ENCODE data around the gene GSG1L.

The GSG1L gene

DNA sequence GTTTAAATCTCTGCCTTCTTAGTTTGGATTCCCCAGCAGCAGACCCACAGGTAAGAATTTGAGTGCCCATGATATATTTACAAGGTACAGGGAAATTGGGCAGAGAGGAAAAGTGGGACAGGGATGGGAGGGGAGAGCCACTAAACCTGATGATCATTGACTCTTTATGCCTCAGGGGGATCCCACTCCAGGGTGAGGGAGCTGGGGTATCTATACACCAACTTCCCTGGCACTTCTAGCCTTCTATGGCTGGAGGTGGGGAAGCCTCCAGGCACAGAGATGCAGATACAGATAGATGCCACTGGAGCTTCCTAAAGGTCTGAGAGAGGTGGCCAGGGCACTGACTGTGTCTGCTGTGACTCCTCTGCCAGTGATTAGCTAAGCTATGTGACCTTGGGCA, 257.1 kb downstream of the GSG1L start:
- DNase-seq = no peak

DNA sequence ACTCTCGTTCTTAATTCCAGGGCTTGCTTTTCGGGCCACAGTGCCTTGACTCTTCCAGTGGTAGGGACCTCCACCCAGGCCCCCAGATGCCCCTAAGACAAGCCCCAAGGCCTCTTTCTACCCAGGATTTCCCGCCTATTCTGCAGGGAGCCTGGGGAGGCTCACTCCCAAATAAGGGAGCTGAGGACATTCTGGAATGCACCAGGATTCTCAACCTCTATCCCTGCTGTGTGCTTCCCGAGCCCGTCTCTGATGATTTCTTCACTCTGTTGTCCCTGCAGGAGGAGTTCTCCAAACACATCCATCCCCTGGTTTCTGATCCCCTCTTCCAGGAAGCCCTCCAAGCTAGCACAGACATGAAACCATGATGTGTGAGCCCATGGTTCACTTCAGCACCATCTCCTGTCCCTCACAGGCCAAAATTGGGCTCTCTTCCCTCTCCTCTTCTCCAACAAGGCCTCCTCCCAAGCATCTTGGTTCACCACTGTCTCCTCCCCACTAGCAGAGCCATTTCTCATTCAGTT, 257.6 kb downstream of the GSG1L start:
- DNase-seq = no peak

DNA sequence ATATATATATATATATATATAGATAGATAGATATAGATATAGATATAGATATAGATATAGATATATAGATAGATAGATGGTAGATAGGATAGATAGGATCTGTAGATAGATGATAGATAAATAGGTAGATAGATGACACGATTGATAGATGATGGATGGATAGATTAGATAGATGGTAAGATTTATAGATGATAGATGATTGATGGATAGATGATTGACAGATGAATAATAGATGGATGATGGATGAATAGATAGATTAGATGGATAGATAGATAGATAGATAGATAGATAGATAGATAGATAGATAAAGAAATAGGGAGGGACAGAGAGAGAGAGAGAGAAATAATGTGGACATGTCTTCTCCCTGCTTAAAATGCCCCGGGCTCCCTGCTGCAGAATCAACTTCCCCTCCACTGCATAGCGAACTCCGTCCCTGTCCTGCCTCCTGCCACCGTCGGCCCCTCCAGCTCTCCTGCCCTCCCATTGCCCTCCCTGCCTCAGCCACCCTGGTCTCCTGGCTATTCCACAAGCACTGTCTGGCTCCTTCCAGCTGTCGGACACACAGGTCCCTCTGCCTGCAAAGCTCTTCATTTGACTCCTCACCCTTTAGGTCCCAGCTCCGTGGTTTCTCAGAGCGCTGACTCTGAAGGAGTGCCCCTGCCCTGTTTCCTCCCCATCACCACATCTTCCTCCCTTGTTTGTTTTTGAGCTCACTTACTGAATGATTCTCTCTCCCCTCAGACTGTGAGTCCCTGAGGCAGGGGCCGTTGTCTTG, 259.6 kb downstream of the GSG1L start:
- DNase-seq = no peak

DNA sequence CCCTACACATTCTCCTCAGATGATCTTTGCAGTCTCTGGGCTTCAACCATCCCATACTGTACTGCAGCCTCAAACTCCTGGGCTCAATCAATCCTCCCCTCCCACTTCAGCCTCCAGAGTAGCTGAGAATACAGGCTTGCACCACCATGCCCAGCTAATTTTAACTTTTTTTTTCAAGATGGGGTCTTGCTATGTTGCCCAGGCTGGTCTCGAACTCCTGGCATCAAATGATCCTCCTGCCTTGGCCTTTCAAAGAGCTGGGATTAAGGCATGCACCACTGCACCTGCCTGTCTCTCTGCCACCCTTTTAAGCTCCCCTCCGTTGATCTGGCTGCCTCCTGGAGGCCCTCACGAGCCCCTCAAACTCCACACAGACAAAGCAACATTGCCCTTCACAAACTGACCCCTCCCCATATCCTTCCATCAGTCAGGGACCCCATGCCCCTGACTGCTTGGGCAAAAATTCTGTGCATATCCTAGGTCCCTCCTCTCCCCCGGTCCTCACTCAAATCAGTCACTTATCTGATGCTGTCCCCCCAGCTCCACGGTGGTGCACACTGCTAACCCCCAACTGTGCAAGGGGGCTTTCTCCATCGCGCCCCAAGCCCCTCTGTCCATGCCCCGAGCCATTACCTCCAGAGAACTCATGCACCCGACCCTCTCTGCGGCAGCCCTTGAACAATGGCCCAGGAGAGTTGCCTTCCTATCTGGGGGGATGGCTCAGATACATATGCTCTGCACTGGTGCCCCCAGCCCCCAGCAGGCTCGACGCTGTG, 260.7 kb downstream of the GSG1L start:
- no peak for DNase-seq

DNA sequence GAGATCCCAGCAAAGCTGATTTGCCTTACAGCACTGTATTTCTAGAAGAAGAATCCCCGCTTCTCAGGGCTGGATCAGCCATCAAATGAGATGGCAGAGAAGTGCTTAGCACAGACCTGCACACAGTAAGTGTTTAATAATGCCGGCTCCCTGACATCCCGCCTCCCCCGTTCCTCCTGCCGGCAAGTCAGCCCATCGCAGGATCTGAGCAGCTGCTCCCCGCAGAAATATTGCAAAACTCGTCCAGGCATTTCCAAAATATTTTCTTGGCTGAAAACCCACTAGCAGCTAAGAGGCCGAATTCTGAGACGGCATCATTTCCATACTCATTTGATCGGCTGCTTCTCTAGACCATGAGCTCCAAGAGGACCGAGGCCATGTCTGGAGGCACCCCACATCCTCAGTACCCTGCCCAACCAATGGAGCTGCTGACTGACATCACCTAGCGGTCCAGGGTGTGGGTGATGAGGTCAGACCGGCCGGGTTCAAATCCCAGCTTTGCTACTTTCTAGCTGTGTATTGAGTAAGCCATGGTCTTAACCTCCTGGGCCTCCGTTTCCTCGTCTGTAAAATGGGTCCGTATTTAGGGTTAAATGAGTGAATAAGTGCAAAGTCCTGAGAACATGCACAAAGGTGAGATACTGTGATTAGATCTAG, 262.1 kb downstream of the GSG1L start:
- DNase-seq = no peak

DNA sequence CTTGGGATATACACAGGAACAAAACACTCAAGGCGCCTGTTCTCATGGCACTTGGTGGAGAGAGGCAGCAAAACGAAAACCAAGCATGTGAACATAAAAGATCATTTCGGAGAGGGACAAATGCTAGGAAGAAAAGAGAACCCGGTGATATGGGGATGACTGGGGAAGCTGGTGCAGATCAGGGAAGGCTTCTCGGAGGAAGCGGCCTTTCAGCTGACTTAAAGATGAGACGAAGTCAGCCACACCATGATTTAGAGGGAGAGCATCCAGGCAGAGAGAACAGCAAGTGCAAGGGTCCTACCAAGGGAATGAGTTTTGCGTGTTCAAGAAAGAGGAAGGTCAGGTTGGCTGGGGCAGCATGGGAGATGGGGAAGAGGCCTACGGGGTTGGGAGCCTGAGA, 262.7 kb downstream of the GSG1L start:
- no peak for DNase-seq

DNA sequence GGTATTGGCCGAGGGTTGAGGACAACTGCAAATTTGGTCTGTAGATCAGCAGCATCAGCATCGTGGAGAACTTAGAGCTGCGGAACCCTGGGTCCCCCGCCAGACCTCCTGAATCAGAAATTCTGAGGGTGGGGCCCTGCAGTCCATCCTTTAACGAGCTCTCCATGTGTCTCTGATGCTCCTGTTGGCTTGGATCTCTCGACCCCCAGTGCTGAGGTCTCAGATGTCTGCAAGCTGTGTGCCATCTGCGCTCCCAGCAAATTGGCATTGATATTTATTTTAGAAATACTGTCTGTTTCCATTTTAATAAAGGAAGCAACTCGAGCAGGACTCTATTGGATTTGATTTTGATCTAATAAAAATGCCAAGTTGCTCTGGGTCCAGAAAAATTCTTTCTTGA, 263.6 kb downstream of the GSG1L start:
- DNase-seq = no peak

DNA sequence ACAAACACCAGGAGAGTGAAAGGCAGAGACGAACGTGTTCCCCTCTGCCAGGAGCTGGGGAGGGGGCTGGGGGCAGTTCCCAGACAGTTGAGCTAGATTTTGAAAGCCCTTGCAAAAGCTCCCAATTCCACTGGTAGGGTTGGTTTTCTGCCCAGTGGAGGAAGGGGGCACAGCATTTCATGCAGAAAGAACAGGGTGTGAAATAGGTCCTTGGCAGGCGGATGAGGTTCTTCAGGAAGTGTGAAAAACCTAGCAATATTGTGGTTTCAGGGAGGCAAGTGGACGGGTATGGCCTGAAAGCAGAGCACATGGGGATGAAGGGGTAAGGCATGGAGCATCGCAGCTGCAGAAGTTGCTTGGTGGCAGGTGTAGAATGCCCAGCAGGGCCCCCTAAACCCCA, 265.3 kb downstream of the GSG1L start:
- no peak for DNase-seq

DNA sequence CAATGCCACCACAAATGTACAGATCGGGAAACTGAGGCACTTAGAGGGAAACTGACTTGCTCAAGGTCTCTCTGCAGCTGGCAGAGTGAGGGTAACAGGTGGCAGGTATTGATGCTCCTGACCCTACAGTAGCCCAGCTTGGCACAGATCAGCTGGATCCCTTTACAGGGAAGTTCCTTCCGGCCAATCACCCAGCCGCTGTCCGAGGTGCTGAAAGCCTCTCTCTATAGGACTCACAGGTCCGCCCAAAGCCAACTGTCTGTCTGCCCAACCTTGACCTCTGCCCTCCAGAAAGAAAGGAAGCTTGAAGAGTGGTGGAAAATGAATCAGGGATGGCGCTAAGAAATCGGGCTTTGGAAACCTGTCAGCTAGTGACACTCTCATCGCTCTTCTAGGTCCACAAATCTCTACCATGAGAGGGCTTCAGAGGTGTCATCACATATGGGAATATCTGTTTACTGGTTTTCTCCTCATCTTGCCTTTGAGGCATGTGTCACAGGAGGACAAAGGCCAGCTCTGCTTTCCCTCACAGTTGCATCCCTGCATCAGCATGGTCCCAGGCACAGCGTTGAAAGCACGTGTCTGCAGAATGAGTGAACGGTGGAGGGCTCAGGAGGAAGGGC, 267.4 kb downstream of the GSG1L start:
- no peak for DNase-seq

DNA sequence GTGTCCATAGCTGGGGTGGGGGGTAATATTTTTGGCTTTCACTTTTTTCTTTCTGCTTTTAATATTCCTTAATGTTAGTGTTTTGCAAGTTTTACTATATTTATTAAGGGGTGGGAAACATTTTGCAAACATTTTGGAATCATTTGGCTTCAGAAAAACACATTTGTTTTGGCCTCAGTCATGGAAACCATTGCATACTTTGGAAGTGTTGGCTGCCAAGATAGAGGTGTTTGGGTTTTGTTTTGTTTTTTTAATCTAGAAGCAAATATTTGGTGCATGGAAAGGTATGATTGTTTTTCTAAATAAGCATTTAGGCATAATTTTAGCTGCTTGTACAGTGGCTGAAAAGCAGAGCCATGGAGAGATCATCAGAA, 270.3 kb downstream of the GSG1L start:
- DNase-seq = no peak

DNA sequence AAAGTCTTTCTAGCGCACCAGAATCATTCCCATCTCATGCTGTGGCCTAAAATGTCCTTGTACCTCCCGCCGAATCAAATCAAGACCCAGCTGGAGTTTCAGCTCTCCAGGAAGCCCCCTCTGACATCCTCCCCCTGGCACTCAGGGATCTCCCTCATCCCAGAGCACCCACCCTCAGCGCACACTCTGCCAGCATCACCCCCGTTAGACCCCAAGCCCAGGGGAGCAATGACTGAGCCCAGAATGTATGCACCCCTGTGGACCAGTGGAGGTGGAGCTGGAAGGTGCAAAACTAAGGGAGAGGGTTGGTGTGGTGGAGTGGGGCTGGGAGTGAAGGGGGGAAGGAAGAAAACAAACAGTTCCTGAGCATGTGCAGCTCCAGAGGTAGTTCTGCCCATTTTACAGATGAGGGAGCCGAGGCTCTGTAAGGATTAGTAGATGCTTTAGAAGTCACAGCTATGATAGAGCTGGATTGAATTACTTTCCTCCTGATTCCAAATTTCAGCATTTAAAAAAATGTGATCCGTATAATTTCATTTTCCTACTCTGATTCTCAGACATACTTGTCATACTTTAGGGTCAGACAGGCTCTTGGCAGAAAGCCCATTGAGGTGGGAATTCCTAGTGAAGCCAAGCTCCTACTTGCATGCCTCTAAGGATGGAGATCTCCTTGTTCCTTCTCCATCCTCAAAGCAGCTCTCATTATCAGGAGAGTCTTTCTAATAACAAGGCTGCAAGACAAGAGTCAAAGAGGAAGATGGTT, 270.8 kb downstream of the GSG1L start:
- DNase-seq = no peak

DNA sequence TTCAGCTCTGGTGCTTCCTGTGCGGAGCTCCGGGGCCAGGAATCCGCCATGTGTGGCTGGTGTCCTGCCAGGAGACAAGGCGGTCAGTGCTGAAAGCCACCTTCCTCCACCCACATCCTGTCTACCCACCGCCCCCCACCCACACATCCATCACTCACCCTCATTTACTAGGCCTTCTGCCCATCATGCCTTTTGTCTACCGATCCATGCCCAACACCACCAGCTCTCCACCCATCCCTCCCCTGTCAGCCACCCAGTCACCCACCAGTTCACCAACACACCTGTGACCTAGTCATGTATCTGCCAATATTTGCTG, 272.2 kb downstream of the GSG1L start:
- DNase-seq = no peak

DNA sequence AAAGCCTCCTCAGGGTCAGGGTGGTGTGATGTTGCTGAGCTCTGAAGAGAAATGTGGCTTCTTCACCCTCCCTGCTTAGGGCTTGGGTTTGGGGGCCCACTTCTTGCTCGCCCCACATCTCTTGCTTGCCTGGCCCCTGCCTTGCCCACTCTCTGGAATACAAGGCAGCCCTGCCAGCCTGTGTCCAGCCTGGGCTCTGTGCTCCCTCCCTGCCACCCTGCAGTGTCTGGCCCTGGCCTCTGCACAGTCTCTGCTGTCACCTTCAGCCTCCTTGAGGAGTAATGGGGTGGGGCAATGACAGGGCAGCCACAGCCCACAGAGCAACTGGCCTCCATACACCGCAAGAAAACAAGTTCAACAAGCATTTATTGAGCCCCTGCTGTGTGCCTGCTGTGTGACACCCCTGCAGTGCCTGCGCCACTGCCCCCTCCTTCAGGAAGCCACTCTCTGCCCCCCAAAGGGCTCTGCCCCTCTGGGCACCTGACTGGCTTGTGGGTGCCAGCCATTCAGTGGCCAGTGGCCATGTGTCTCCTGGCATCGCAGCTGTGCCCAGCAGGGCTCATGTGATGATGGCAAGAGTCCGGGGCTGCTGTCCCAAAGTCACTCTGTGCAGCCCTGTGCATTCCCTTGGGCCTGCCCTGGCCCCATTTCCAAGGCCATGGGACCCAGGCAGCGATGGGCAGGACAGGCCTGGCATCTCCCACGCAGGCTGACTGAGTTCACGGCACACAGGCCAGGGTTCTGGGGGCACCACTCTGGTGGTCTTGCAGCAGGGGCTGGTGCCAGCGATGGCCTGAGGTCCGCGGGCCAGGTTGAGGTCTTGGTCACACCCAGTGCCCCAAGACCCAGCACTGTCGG, 272.7 kb downstream of the GSG1L start:
- no peak for DNase-seq

DNA sequence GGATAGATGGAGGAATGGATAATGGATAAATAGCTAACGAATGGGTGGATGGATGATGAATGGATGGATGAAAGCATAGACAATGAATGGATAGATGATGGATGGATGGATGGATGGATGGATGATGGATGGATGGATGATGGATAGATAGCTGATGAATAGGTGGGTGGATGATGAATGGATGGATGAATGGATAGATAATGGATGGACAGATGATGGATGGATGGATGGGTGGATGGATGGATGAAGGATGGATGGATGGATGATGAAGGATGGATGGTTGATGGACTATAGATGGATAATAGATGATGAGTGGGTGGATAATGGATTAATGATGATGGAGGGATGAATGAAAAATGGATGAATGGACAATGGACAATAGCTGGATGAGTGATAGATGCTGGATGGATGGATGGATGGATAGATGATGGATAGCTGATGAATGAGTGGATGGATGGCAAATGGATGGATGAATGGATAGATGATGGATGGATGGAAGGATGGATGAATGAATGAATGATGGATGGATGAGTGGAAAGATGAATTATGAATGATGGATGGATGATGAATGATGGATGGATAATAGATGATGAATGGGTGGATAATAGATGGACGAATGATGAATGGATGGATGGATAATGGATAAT, 273.8 kb downstream of the GSG1L start:
- no peak for DNase-seq

DNA sequence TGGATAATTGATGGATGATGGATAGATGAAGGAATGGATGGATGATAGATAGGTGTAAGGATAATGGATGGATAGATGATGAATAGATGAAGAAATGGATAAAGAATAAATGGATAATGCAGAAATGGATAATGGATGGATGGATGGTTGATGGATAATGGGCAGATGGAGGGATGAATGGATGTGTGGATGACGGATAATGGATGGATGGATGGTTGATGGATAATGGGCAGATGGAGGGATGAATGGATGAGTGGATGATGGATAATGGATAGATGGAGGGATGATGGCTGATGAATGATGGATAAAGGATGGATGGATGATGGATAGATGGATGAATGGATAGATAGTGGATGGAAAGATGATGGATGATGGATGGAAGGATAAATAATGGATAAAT, 274.4 kb downstream of the GSG1L start:
- DNase-seq = no peak

DNA sequence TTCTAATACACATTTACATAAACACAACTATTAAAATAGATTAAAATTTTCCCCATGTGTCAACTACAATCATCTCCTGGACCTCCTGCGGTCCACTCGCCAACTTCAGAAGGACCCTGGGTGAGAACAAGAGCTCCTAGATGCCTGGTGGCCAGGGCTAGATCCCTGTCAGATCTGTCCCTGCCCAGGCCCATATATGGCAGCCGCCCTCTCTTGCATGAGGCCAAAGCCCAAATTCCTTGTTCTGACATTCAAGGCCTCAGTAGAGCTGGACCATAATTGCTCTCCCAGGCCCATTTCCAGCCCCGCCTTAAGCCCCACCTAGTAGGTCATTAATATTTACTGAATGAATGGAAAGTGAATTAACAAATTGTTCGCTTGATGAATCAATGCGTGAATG, 275.8 kb downstream of the GSG1L start:
- no peak for DNase-seq

DNA sequence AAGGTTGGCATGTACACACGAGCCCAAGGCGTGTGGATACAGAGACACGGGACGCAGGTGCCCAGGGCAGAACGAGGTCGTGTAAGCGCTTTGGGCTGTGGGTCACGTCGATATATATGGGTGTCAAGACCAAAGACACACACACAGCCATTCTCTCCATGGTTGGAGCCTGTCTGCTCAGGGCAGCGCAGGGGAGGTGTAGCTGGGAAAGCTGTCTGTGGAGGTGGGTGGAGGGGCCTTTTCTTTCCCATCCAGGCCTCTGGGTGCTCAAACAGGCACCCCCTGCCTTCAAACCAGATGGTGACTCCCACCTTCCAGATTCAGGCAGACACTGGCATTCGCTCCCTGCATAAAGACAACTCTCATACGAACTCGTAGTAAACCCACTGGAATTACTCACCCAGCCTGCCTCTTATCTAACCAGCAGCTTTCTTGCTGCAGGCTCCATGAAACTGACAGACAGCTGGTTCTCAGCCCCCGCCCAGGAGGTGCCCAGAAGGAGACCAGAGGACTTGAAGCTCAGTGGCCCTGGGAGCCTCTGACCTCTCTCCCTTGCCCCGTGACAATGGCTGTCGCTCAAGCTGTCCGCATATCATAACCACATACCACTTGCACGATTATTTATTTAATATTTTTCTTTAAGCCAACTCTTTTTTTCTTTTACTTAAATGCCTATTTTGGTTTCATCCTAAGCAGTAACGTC, 276.4 kb downstream of the GSG1L start:
- no peak for DNase-seq

DNA sequence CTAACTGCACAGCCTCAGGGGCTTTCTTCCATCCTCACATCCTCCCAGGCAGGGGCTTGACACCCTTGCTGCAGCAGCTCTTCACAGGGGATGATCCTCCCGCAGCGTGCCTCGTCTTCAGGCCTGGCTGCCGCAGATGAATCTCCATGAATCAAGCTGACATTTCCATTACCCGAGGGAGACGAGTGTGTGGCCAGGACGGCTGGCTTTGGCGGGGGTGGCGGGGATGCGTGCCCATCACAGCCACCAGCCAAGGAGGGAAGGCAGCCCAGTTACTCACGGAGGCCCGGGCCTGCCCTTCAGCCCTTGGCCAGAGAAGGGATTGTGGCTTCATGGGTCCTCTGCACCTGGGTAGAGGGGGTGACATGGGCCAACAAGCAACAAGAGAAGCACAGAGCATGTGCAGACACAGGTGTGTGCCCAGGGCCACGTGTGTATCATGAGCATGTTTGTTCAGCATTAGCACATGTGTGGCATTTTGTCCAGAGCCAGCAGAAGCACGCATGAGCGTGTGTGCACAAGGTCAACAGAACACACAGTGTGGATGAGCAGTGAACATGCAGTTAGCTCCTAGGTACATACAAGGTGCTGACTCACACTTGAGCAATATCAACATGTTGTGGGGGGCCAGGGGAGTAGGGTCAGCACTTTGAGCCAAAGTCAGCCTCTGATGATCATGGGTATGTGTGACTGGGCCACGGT, 277.1 kb downstream of the GSG1L start:
- no peak for DNase-seq

DNA sequence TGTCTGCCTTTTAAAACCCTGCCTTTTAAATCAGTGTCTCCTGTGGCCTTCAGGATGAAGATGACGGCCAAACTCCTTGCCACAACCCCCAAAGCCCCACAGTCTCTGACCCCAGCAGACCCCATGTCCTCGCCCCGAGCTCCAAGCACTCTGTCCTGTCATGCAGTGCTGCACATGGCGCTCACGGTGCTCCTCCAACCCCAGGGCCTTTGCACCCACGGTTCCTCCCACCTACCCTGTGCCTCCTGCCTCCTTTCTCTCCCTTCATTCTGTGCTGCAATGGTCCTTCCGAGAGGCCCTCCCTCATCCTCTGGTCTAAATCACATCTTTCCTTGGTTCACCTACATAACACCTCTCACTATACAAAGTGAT, 278.2 kb downstream of the GSG1L start:
- DNase-seq = no peak
